ENCODE results near the gene RASAL2. TPM values are rescaled to one million over a fixed set of nuclear protein-coding genes. Genes with fewer than 3 reads are reported as not detected.

The RASAL2 gene
- total RNA-seq, 2 donors from 2014 or later = 9.9 to 20.4 TPM

DNA sequence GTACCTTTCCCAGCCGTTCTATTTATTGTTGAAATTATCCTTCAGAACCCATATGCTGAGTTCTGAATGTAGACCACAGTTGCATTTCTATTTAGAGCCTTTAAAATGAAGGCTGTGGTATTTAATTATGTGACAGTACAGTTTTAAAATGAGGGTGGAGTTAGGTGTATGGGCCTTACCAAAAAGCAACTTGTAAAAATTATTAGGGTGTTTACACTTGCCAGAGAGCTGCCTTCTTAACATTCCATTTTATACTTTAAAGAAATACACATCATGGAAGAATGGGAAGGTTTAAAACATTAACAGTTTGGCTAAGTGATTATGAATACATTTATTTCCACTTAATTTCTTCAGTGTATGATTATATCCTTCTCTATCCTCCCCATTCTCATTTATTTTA is 75.7 kb downstream of the RASAL2 start:
- intact Hi-C loops (cut with DNase I) = no loop called here
- DNase-seq (no peak), ATAC-seq (no peak)
- Histone ChIP-seq H3K4me3 (no peak overlapping the region), H3K27ac (no peak overlapping the region), H3K27me3 (no peaks in the 10 kb centered on the region), H3K36me3 (replicated peaks in 1 of 2; ENCODE audit: insufficient read depth in 1 of 2, low read depth in 2 of 2) (no peaks in the 10 kb centered on the region), H3K9me3 (no peaks in the 10 kb centered on the region), H3K4me1 (peaks cover 4% of the 10 kb centered on the region)
- TF ChIP-seq POLR2A (IDR thresholded peaks at IDR 0.05) = no peak
- TF ChIP-seq, protein P1, sequence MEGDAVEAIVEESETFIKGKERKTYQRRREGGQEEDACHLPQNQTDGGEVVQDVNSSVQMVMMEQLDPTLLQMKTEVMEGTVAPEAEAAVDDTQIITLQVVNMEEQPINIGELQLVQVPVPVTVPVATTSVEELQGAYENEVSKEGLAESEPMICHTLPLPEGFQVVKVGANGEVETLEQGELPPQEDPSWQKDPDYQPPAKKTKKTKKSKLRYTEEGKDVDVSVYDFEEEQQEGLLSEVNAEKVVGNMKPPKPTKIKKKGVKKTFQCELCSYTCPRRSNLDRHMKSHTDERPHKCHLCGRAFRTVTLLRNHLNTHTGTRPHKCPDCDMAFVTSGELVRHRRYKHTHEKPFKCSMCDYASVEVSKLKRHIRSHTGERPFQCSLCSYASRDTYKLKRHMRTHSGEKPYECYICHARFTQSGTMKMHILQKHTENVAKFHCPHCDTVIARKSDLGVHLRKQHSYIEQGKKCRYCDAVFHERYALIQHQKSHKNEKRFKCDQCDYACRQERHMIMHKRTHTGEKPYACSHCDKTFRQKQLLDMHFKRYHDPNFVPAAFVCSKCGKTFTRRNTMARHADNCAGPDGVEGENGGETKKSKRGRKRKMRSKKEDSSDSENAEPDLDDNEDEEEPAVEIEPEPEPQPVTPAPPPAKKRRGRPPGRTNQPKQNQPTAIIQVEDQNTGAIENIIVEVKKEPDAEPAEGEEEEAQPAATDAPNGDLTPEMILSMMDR (IDR thresholded peaks at IDR 0.05) = no peak
- 77 to 79% methylated on average over 1 of the region's 1 CpG for WGBS, 2 donors

DNA sequence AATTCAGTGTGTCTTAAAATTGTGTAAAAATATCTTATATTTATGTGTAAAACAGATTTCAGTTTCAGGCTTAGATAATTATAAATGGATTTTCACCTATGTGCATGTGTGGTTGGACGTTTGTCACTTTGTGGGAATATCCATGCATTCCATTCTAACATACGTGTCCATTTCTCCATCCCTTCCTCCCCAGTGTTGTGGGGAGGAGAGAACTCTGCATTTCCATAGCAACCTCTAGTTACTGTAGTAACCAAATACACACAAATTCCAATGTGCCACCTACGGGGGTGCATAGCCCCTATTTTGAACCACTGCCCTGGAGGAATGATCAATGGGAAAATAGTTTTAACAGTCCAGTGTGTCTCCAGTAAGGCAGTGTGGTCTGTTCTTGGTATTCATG is 79.0 kb downstream of the RASAL2 start:
- TF ChIP-seq, protein P1 (IDR thresholded peaks at IDR 0.05) = no peak
- TF ChIP-seq POLR2A (IDR thresholded peaks at IDR 0.05) = no peak
- WGBS, 2 donors = 75 to 85% methylated on average over 3 of the region's 3 CpGs
- intact Hi-C loops (cut with DNase I) = no loop called here
- ATAC-seq = no peak
- Histone ChIP-seq H3K27me3 (no peaks in the 10 kb centered on the region), H3K9me3 (no peaks in the 10 kb centered on the region), H3K4me1 (peaks cover 6% of the 10 kb centered on the region), H3K27ac (no peak overlapping the region), H3K4me3 (no peak overlapping the region), H3K36me3 (replicated peaks in 1 of 2; ENCODE audit: insufficient read depth in 1 of 2, low read depth in 2 of 2) (no peaks in the 10 kb centered on the region)
- no peak for DNase-seq

DNA sequence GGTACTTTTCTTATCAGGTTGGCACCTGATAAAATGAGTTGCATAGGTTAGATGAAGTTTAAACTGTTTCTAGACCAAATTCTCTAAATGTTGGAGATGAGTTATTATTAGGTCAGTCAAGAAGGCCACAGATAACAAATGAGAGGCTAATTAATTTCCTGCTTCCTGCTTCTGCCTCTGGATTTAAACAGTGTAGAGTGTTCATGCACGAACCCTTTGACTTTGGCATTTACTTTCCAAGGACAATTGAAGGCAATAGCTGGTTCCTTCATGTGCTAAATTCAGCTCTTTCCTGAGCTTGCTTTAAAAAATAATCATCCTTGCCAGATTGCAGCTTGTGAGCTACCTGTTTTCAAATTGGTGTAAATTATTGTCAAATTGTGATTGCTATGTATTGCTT is 80.6 kb downstream of the RASAL2 start:
- no peaks in the 10 kb centered on the region for H3K9me3 ChIP-seq
- intact Hi-C loops (cut with DNase I) = no loop called here
- no peak overlapping the region for H3K27ac ChIP-seq
- peaks cover 6% of the 10 kb centered on the region for H3K4me1 ChIP-seq
- no peak for DNase-seq
- no peaks in the 10 kb centered on the region for H3K27me3 ChIP-seq
- WGBS, 2 donors = 13 to 21% methylated on average over 1 of the region's 1 CpG
- TF ChIP-seq POLR2A (IDR thresholded peaks at IDR 0.05) = no peak
- TF ChIP-seq, protein P1 (IDR thresholded peaks at IDR 0.05) = no peak
- H3K36me3 ChIP-seq (replicated peaks in 1 of 2; ENCODE audit: insufficient read depth in 1 of 2, low read depth in 2 of 2) = no peaks in the 10 kb centered on the region
- no peak overlapping the region for H3K4me3 ChIP-seq
- ATAC-seq = no peak

DNA sequence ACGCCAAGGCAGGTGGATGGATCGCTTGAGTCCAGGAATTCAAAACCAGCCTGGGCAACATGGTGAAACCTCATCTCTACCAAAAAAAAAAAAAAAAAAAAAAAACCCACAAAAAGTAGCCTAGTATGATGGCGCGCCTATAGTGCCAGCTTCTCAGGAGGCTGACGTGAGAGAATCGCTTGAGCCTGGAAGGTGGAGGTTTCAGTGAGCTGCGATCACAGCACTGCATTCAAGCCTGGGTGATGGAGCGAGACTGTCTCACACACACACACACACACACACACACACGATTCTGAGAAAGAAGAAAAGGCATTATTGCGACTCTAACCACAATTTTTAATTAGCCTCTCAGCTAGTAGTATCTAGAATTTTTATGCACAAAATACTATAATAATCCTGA is 86.5 kb downstream of the RASAL2 start:
- H3K27me3 ChIP-seq = no peaks in the 10 kb centered on the region
- H3K4me1 ChIP-seq = no peaks in the 10 kb centered on the region
- no peak overlapping the region for H3K4me3 ChIP-seq
- no peak overlapping the region for H3K27ac ChIP-seq
- no peaks in the 10 kb centered on the region for H3K9me3 ChIP-seq
- no peaks in the 10 kb centered on the region for H3K36me3 ChIP-seq (replicated peaks in 1 of 2; ENCODE audit: insufficient read depth in 1 of 2, low read depth in 2 of 2)
- ATAC-seq (no peak), DNase-seq (no peak)
- no peak for TF ChIP-seq POLR2A (IDR thresholded peaks at IDR 0.05)
- TF ChIP-seq, protein P1 (IDR thresholded peaks at IDR 0.05) = no peak
- intact Hi-C loops (cut with DNase I) = no loop called here
- WGBS, 2 donors = 94 to 97% methylated on average over 9 to 10 of the region's 10 CpGs

DNA sequence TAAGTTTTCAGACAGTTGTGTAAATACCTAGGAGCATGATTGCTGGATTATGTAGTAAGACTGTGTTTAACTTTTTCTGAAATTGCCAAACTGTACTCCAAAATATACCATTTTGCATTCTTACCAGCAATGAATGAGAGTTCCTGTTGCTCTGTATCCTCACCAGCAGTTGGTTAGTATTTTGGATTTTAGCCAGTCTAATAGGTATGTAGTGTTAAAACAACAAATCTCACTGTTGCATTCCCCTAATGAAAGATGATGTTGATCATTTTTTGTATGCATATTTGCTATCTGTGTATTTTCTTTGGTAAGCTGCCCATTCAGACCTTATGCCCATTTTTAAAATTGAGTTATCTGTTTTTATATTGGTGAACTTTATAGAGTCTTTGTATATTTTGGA is 89.9 kb downstream of the RASAL2 start:
- ATAC-seq (no peak), DNase-seq (no peak)
- Histone ChIP-seq H3K4me1 (no peaks in the 10 kb centered on the region), H3K27me3 (no peaks in the 10 kb centered on the region), H3K27ac (no peak overlapping the region), H3K4me3 (no peak overlapping the region), H3K9me3 (no peaks in the 10 kb centered on the region), H3K36me3 (replicated peaks in 1 of 2; ENCODE audit: insufficient read depth in 1 of 2, low read depth in 2 of 2) (no peaks in the 10 kb centered on the region)
- intact Hi-C loops (cut with DNase I) = no loop called here
- no peak for TF ChIP-seq POLR2A (IDR thresholded peaks at IDR 0.05)
- TF ChIP-seq, protein P1 (IDR thresholded peaks at IDR 0.05) = no peak
